HK-2 (cell line): ENCODE measurements around the gene CCK.

ENCODE experiments used
- DNase-seq: peaks from one replicate; pipeline ENCODE4 v3.0.0-alpha.2; 2018; ENCODE audit not compliant: unreplicated experiment

Gene CCK

GRCh38 chr3:42225486-42226363 is 40.3 kb downstream of the CCK start:
- DNase-seq = no peak

GRCh38 chr3:42224658-42225421 is 41.1 kb downstream of the CCK start:
- DNase-seq = no peak

GRCh38 chr3:42224178-42224577 is 41.8 kb downstream of the CCK start:
- no peak for DNase-seq

- DNase-seq = no peak
These were observed 42.9 kb downstream of the CCK start for GRCh38 chr3:42222942-42223693.

- no peak for DNase-seq
These were observed 45.4 kb downstream of the CCK start for GRCh38 chr3:42220436-42221121.

GRCh38 chr3:42216931-42217333 is 49.1 kb downstream of the CCK start:
- DNase-seq = no peak

GRCh38 chr3:42216302-42216701 is 49.7 kb downstream of the CCK start:
- DNase-seq = no peak

GRCh38 chr3:42214565-42215283 is 51.3 kb downstream of the CCK start:
- no peak for DNase-seq

- DNase-seq = no peak
These were observed 51.9 kb downstream of the CCK start for GRCh38 chr3:42214064-42214463.

- no peak for DNase-seq
These were observed 52.6 kb downstream of the CCK start for GRCh38 chr3:42213417-42213816.

GRCh38 chr3:42210726-42211125 is 55.3 kb downstream of the CCK start:
- no peak for DNase-seq

- no peak for DNase-seq
These were observed 56.1 kb downstream of the CCK start for GRCh38 chr3:42209917-42210316.
